ENCODE measurements around the gene ABLIM1. TPM values are rescaled to one million over a fixed set of nuclear protein-coding genes. Genes with fewer than 3 reads are reported as not detected.

The ABLIM1 gene
- total RNA-seq, 4 donors from 2014 or later = 152 to 373 (median 209) TPM

DNA sequence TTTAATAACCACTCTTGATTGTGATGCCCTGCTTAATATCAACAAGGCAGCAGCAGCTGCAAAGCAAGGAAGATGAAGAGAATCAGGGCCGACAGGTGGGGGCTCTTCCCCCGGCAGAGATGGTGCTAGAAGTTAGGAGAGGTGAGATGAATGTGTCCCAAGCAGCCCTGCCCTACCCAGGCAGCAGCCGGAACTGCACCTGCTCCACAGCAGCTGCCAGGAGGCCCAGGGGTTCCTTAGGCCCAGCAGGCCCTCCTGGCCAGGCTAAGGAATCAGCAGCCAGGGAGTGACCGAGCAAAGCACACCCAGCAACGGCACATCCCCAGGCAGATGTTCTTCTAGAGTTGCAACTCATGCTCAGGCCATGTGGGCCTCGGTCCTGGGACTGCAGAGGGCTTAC, 271.6 kb downstream of the ABLIM1 start:
- peaks cover 0 to 81% (median 35%) of the 10 kb centered on the region in 4 donors for H3K4me1 ChIP-seq
- no peak overlapping the region for H3K4me3 ChIP-seq
- peak overlapping the region in 3 of 4 donors; percentile 5 to 96 (median 77) for H3K27ac ChIP-seq
- H3K36me3 ChIP-seq = no peaks in the 10 kb centered on the region
- TF ChIP-seq POLR2A (IDR thresholded peaks at IDR 0.05) (no peak), EP300 (IDR thresholded peaks at IDR 0.05) (no peak)
- TF ChIP-seq, protein P1, sequence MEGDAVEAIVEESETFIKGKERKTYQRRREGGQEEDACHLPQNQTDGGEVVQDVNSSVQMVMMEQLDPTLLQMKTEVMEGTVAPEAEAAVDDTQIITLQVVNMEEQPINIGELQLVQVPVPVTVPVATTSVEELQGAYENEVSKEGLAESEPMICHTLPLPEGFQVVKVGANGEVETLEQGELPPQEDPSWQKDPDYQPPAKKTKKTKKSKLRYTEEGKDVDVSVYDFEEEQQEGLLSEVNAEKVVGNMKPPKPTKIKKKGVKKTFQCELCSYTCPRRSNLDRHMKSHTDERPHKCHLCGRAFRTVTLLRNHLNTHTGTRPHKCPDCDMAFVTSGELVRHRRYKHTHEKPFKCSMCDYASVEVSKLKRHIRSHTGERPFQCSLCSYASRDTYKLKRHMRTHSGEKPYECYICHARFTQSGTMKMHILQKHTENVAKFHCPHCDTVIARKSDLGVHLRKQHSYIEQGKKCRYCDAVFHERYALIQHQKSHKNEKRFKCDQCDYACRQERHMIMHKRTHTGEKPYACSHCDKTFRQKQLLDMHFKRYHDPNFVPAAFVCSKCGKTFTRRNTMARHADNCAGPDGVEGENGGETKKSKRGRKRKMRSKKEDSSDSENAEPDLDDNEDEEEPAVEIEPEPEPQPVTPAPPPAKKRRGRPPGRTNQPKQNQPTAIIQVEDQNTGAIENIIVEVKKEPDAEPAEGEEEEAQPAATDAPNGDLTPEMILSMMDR (IDR thresholded peaks at IDR 0.05) = no peak
- H3K9me3 ChIP-seq = no peaks in the 10 kb centered on the region
- no peak for DNase-seq (ENCODE audit: low spot score in 2 of 2)
- 78 to 82% methylated on average over 5 to 6 of the region's 6 CpGs for WGBS, 2 donors
- no peaks in the 10 kb centered on the region for H3K27me3 ChIP-seq

DNA sequence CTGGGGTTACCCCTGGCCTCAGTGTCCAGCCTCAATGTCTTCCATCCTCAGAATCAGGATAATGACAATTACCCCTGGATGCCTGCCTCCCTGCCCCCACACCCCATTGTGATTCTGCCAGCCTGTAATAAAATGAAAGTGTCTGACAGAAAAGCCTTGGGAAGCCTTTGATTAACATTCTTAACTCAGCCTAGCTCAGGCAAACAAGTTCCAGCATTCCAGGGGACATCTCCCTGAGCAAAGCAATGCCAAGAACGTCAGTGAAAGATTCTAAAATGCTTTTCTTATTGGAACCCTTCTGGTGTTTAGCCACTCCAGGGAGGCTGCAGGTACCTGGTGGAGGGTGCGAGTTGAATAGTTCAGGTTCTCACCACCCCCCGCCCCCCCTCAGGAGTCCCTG, 272.5 kb downstream of the ABLIM1 start:
- H3K27me3 ChIP-seq = no peaks in the 10 kb centered on the region
- H3K4me3 ChIP-seq = no peak overlapping the region
- no peaks in the 10 kb centered on the region for H3K36me3 ChIP-seq
- no peak for DNase-seq (ENCODE audit: low spot score in 2 of 2)
- H3K27ac ChIP-seq = peak overlapping the region in 2 of 4 donors; percentile 77 to 96
- WGBS, 2 donors = 48 to 62% methylated on average over 3 of the region's 3 CpGs
- peaks cover 0 to under 1% (median 0%) of the 10 kb centered on the region in 4 donors for H3K9me3 ChIP-seq
- H3K4me1 ChIP-seq = peaks cover 0 to 80% (median 29%) of the 10 kb centered on the region in 4 donors
- no peak for TF ChIP-seq POLR2A (IDR thresholded peaks at IDR 0.05)
- TF ChIP-seq EP300 (IDR thresholded peaks at IDR 0.05) = no peak
- TF ChIP-seq, protein P1 (IDR thresholded peaks at IDR 0.05) = no peak

DNA sequence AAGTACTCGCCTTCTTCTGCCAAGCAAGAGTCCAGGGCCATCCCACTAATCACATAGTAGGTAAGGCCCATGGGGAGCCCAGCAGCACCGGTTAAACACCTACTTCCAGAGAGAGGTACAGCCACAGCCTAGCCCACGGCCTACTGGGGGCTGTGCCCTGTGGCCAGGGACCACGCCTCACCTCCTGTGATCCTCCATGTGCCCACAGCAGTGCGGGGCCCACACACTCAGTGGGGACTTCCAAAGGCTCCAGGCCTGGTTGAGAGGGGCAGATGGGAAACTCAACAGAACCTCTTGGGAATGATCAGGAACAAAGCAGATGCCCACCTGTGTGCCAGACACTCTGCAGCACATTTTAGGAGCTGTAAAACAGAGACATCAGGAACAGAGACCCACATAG, 273.5 kb downstream of the ABLIM1 start:
- no peaks in the 10 kb centered on the region for H3K27me3 ChIP-seq
- TF ChIP-seq, protein P1 (IDR thresholded peaks at IDR 0.05) = no peak
- TF ChIP-seq POLR2A (IDR thresholded peaks at IDR 0.05) (no peak), EP300 (IDR thresholded peaks at IDR 0.05) (no peak)
- H3K9me3 ChIP-seq = peaks cover 0 to 2% (median 0%) of the 10 kb centered on the region in 4 donors
- H3K27ac ChIP-seq = peak overlapping the region in 3 of 4 donors; percentile 17 to 96 (median 77)
- DNase-seq (ENCODE audit: low spot score in 2 of 2) = no peak
- 60 to 72% methylated on average over 5 of the region's 5 CpGs for WGBS, 2 donors
- no peaks in the 10 kb centered on the region for H3K36me3 ChIP-seq
- no peak overlapping the region for H3K4me3 ChIP-seq
- peaks cover 0 to 80% (median 25%) of the 10 kb centered on the region in 4 donors for H3K4me1 ChIP-seq

DNA sequence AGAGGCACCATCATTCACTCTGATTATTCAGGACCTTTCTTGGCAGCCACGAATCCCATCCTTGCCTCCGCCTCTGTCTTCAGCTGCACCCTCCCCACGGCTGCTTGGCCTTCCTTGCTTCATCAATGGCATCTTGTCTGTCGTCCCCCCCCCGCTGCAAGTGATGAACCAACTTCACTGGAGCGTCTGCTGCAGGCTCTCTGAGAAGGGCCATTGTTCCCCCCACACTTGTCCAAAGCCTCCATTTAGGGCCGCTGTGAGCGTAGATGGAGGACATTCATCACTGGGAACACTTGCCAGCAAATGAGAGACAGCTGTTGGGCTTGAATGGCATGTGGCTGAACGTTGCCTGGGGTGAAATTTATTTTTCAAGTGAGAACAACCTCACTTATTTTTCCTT, 273.9 kb downstream of the ABLIM1 start:
- Histone ChIP-seq H3K27me3 (no peaks in the 10 kb centered on the region), H3K4me3 (no peak overlapping the region), H3K27ac (peak overlapping the region; percentile 8 to 96 (median 47)), H3K9me3 (peaks cover 0 to 2% (median 0%) of the 10 kb centered on the region in 4 donors), H3K36me3 (no peaks in the 10 kb centered on the region), H3K4me1 (peaks cover 0 to 80% (median 21%) of the 10 kb centered on the region in 4 donors)
- TF ChIP-seq POLR2A (IDR thresholded peaks at IDR 0.05) (no peak), EP300 (IDR thresholded peaks at IDR 0.05) (peak in 1 of 2 donors; percentile 18)
- DNase-seq (ENCODE audit: low spot score in 2 of 2) = no peak
- WGBS, 2 donors = 38 to 50% methylated on average over 9 of the region's 9 CpGs

Small RNA genes within 50 kb of the gene (small RNA-seq; reads per million reads assigned to genes)
- not detected for gene RN7SL384P

Other genes with a start within 250 kb of the ABLIM1 start
- 10 to 100 TPM; 35.4 to 68.8 (median 58.0) TPM for gene FHIP2A, start 163.5 kb upstream of the ABLIM1 start, total RNA-seq